ENCODE measurements around the gene CH25H. TPM values are rescaled to one million over a fixed set of nuclear protein-coding genes. Genes with fewer than 3 reads are reported as not detected.

Gene CH25H
- total and polyA plus RNA-seq, 10 of the 15 experiments (the other 5 are each of a cell fraction or from before 2014, with no cell fraction given), result not detected

- H2AFZ ChIP-seq (ENCODE audit: control insufficient read depth, low read depth, low read length), result no peak overlapping the region
- no peaks in the 10 kb centered on the region for H4K20me1 ChIP-seq (ENCODE audit: control insufficient read depth, insufficient read depth)
- no peak for DNase-seq (ENCODE audit: low read depth, low spot score)
- no peak overlapping the region for H3K27ac ChIP-seq (ENCODE audit: control insufficient read depth, insufficient read depth)
- no peak for FAIRE-seq
- H3K4me3 ChIP-seq, result no peak overlapping the region
- CTCF ChIA-PET, result interaction anchor here (0.7 kb wide), 2 partner anchors 24 to 57 kb away, joined by 3 read pairs; no protein-coding TSS in a partner anchor
- POLR2A ChIA-PET, result no interaction called here
- 35% methylated on average over 1 of the region's 1 CpG for WGBS (ENCODE audit: insufficient coverage, insufficient replicate concordance, low lambda C conversion rate, missing lambda C conversion rate)
- ATAC-seq, result no peak
- H3K36me3 ChIP-seq (ENCODE audit: control insufficient read depth in 2 of 2, insufficient read depth in 2 of 2, low read length in 1 of 2), result no peaks in the 10 kb centered on the region
- H3K4me1 ChIP-seq (ENCODE audit: control insufficient read depth, insufficient read depth, low read length), result peaks cover 24% of the 10 kb centered on the region
- SMC1A ChIA-PET (ENCODE audit: uncharacterized antibody, unreplicated experiment), result interaction anchor here (0.7 kb wide), 1 partner anchor 14 kb away, joined by 3 read pairs; no protein-coding TSS in a partner anchor
- intact Hi-C loops (cut with micrococcal nuclease; ENCODE audit: unreplicated experiment) (no loop called here), in situ Hi-C loops (cut with MboI) (no loop called here)
- H3K9ac ChIP-seq (ENCODE audit: control insufficient read depth, insufficient read depth, low read length), result no peak overlapping the region
- no peak for TF ChIP-seq MTA2 (IDR thresholded peaks at IDR 0.05; ENCODE audit: low read depth)
- no peak for TF ChIP-seq SIN3A (IDR thresholded peaks at IDR 0.05; ENCODE audit: low read depth, low read length)
- no peak for TF ChIP-seq IKZF2 (IDR thresholded peaks at IDR 0.05)
- TF ChIP-seq, protein P1, sequence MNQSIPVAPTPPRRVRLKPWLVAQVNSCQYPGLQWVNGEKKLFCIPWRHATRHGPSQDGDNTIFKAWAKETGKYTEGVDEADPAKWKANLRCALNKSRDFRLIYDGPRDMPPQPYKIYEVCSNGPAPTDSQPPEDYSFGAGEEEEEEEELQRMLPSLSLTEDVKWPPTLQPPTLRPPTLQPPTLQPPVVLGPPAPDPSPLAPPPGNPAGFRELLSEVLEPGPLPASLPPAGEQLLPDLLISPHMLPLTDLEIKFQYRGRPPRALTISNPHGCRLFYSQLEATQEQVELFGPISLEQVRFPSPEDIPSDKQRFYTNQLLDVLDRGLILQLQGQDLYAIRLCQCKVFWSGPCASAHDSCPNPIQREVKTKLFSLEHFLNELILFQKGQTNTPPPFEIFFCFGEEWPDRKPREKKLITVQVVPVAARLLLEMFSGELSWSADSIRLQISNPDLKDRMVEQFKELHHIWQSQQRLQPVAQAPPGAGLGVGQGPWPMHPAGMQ (IDR thresholded peaks at IDR 0.05; ENCODE audit: borderline replicate concordance), result no peak
- TF ChIP-seq ATF7 (IDR thresholded peaks at IDR 0.05; ENCODE audit: low read depth), result no peak
- no peak for TF ChIP-seq DPF2 (IDR thresholded peaks at IDR 0.05)
- TF ChIP-seq SMAD5 (IDR thresholded peaks at IDR 0.05; ENCODE audit: low read depth), result no peak
- no TSS peak for BruUV-seq (replicated peaks)
- H3K4me2 ChIP-seq (ENCODE audit: control insufficient read depth, insufficient read depth), result no peak overlapping the region
- RAD21 ChIA-PET (ENCODE audit: unreplicated experiment), result interaction anchor here (0.6 kb wide), 1 partner anchor 271 kb away, joined by 3 read pairs; no protein-coding TSS in a partner anchor
- H3K9me3 ChIP-seq (replicated peaks; ENCODE audit: control insufficient read depth, insufficient read depth, low read length), result no peaks in the 10 kb centered on the region
- H3K79me2 ChIP-seq (ENCODE audit: control insufficient read depth, insufficient read depth, low read length), result no peaks in the 10 kb centered on the region
- H3K27me3 ChIP-seq (replicated peaks in 1 of 2; ENCODE audit: control insufficient read depth in 2 of 2, insufficient read depth in 2 of 2, low read length in 1 of 2), result no peaks in the 10 kb centered on the region
Observed at GRCh38 chr10:89160339-89160738, 46.8 kb downstream of the CH25H start.

- Histone ChIP-seq H3K79me2 (ENCODE audit: control insufficient read depth, insufficient read depth, low read length) (no peaks in the 10 kb centered on the region), H3K27ac (ENCODE audit: control insufficient read depth, insufficient read depth) (no peak overlapping the region), H3K4me2 (ENCODE audit: control insufficient read depth, insufficient read depth) (no peak overlapping the region), H2AFZ (ENCODE audit: control insufficient read depth, low read depth, low read length) (no peak overlapping the region), H3K9ac (ENCODE audit: control insufficient read depth, insufficient read depth, low read length) (no peak overlapping the region), H3K4me3 (no peak overlapping the region), H3K27me3 (replicated peaks in 1 of 2; ENCODE audit: control insufficient read depth in 2 of 2, insufficient read depth in 2 of 2, low read length in 1 of 2) (no peaks in the 10 kb centered on the region), H3K4me1 (ENCODE audit: control insufficient read depth, insufficient read depth, low read length) (peaks cover 18% of the 10 kb centered on the region), H3K36me3 (ENCODE audit: control insufficient read depth in 2 of 2, insufficient read depth in 2 of 2, low read length in 1 of 2) (no peaks in the 10 kb centered on the region), H4K20me1 (ENCODE audit: control insufficient read depth, insufficient read depth) (no peaks in the 10 kb centered on the region), H3K9me3 (replicated peaks; ENCODE audit: control insufficient read depth, insufficient read depth, low read length) (no peaks in the 10 kb centered on the region)
- ChIA-PET POLR2A (no interaction called here), RAD21 (ENCODE audit: unreplicated experiment) (interaction anchor here (0.6 kb wide), 1 partner anchor 270 kb away, joined by 3 read pairs; no protein-coding TSS in a partner anchor), SMC1A (ENCODE audit: uncharacterized antibody, unreplicated experiment) (interaction anchor here (0.6 to 2.0 kb wide), 4 partner anchors 15 to 592 kb away, joined by 3 to 4 read pairs (median 3); no protein-coding TSS in a partner anchor), CTCF (interaction anchor here (0.7 kb wide), 2 partner anchors 23 to 58 kb away, joined by 3 read pairs; no protein-coding TSS in a partner anchor)
- ATAC-seq (no peak), DNase-seq (ENCODE audit: low read depth, low spot score) (no peak), FAIRE-seq (no peak)
- in situ Hi-C loops (cut with MboI) (no loop called here), intact Hi-C loops (cut with micrococcal nuclease; ENCODE audit: unreplicated experiment) (no loop called here)
- BruUV-seq (replicated peaks), result no TSS peak
- 0% methylated on average over 1 of the region's 1 CpG for WGBS (ENCODE audit: insufficient coverage, insufficient replicate concordance, low lambda C conversion rate, missing lambda C conversion rate)
- no peak for TF ChIP-seq RELB (IDR thresholded peaks at IDR 0.05; ENCODE audit: low read depth)
Observed at GRCh38 chr10:89159761-89160160, 47.4 kb downstream of the CH25H start.
